Upper lobe of left lung (tissue), 6 donors: ENCODE results near the gene SNCB. TPM values are rescaled to one million over a fixed set of nuclear protein-coding genes. Genes with fewer than 3 reads are reported as not detected.
A peak's percentile ranks its signal among the peaks of the same experiment; 100 is the strongest.

Experiments used
- ATAC-seq, 2 donors: fragments of 200-7000 bp; cut with Tn5 transposase; one replicate each; pipeline ENCODE4 v1.9.1; 2022; ENCODE audit warnings: mild to moderate bottlenecking in 2 of 2, moderate library complexity in 2 of 2; ENCODE audit not compliant: low FRiP score in 2 of 2
- DNase-seq, 2 donors: peaks; one replicate each; pipeline ENCODE4 v3.0.0-alpha.2; 2019 to 2020
- H3K27ac ChIP-seq, 4 donors: fragments of 200-600 bp; sonication (generic); one replicate each; pipeline ENCODE4 v1.5.1; 2016 to 2019
- H3K27me3 ChIP-seq, 4 donors: fragments of 200-600 bp; sonication (generic); one replicate each; pipeline ENCODE4 v1.5.1; 2017 to 2019
- H3K36me3 ChIP-seq, 4 donors: fragments of 200-600 bp; sonication (generic); one replicate each; pipeline ENCODE4 v1.5.1; 2016 to 2019
- H3K4me1 ChIP-seq, 4 donors: fragments of 200-600 bp; sonication (generic); one replicate each; pipeline ENCODE4 v1.5.1; 2018 to 2019
- H3K4me3 ChIP-seq, 4 donors: fragments of 200-600 bp; sonication (generic); one replicate each; pipeline ENCODE4 v1.5.1; 2017 to 2019; ENCODE audit warnings: mild to moderate bottlenecking in 2 of 4, moderate library complexity in 1 of 4
- H3K9me3 ChIP-seq, 4 donors: fragments of 200-600 bp; sonication (generic); one replicate each; pipeline ENCODE4 v1.5.1; 2018 to 2019
- EP300 ChIP-seq, 4 donors: sonication (generic); formaldehyde crosslinking; IDR thresholded peaks; one replicate each; pipeline ENCODE4 v1.5.1; 2017; ENCODE audit warnings: antibody characterized with exemption in 4 of 4, control low read depth in 2 of 4
- POLR2A ChIP-seq, 4 donors: fragments of 450-650 bp; IDR thresholded peaks; one replicate each; pipeline ENCODE4 v1.5.1; 2016 to 2017; ENCODE audit warnings: antibody characterized with exemption in 4 of 4, mild to moderate bottlenecking in 2 of 4
- POLR2AphosphoS5 ChIP-seq, 2 donors: sonication (generic); formaldehyde crosslinking; IDR thresholded peaks; one replicate each; pipeline ENCODE4 v1.5.1; 2017; ENCODE audit warnings: antibody characterized with exemption in 2 of 2
- WGBS, 2 donors: methylation state at CpG; one replicate each; pipeline ENCODE4 v1.1.5; 2017 to 2018; 5-methylcytosine and 5-hydroxymethylcytosine counted together
- total RNA-seq, 6 donors: library from RNA; depleted of rRNA in 4 of 6; stranded (reverse); fragments of >200 nt in 4 of 6; gene quantifications; one replicate each; pipeline versions ENCODE4 v1.1.0 to v1.2.1, GENCODE V29; 2016 to 2021
- TF ChIP-seq, protein P1 (sequence below), 6 experiments: fragments of 450-650 bp in 4 of 6; fragments of 200-600 bp in 2 of 6; sonication (generic) in 2 of 6; IDR thresholded peaks; one replicate each; pipeline ENCODE4 v1.5.1; 2016 to 2019; ENCODE audit warnings: antibody characterized with exemption in 6 of 6
- donor health status: DM: no; HTN: no; CAD: no; lungs with moderate emphysema.
- donor health status: DM: no; HTN: yes; CAD: no; lungs with severe emphysema.

The SNCB gene
- total RNA-seq: not detected

DNA sequence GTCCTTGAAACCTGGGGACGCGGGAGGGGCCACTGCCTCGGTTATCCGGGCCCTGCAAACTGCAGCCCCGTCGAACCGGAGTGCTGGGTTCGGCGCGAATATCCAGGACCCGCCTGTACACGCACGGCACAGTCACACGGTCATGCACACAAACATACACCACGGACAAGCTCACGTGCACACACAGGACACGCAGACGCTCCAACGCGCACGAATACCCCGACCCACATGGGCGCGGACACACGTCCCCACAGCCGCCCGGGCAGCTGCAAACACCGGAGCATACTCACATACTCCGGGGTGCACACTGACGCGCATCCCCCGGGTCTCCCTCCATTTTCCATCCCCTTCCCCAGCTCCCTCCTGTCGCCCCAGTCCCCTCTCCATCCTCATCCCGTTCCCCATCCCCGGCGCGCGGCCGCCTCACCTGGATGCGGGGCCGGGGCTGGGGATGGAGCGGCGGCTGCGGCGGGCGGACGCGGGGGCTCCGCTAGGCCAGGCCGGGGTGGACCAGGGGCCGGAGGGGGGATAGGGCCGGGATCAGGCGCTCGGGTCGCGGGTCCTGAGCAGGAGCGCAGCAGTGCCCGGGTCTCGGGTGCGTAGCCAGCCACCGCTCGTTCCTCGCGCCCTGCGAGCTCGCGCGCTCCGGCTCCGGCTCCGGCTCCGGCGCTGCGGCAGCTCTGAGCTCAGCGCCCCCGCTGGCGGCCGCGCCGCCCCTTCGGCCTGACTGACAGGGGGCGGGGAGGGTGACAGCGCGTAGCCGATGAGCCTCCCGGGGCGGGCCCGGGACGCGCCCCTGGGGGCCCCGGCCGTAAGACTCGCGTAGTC lies at the start of gene SNCB, which contains the start of gene EIF4E1B:
Gene SNCB (minus strand): TSS at position 682 of the 828 bp plus-strand sequence. CDS start 880 bp downstream, outside the sequence.
Gene EIF4E1B (plus strand): TSS at position 823 of the 828 bp plus-strand sequence. CDS start 12,113 bp downstream, outside the sequence.
- Histone ChIP-seq H3K4me1 (peaks cover 12 to 18% (median 13%) of the 10 kb centered on the region in 4 donors), H3K27ac (no peak within 1 kb of the TSS), H3K4me3 (peak within 1 kb of the TSS in 3 of 4 donors; percentile 26 to 42 (median 32)), H3K27me3 (peaks cover 0 to 43% (median 23%) of the 10 kb centered on the region in 4 donors), H3K36me3 (no peaks in the 10 kb centered on the region), H3K9me3 (no peaks in the 10 kb centered on the region)
- WGBS, 2 donors: 1 to 4% methylated on average over 12 to 57 of the region's 94 CpGs
- ATAC-seq (peak in 1 of 2 donors; percentile 70), DNase-seq (peak in 1 of 2 donors; percentile 90)
- TF ChIP-seq EP300 (IDR thresholded peaks at IDR 0.05) (no peak), POLR2AphosphoS5 (IDR thresholded peaks at IDR 0.05) (no peak), POLR2A (IDR thresholded peaks at IDR 0.05) (no peak)
- TF ChIP-seq, protein P1, sequence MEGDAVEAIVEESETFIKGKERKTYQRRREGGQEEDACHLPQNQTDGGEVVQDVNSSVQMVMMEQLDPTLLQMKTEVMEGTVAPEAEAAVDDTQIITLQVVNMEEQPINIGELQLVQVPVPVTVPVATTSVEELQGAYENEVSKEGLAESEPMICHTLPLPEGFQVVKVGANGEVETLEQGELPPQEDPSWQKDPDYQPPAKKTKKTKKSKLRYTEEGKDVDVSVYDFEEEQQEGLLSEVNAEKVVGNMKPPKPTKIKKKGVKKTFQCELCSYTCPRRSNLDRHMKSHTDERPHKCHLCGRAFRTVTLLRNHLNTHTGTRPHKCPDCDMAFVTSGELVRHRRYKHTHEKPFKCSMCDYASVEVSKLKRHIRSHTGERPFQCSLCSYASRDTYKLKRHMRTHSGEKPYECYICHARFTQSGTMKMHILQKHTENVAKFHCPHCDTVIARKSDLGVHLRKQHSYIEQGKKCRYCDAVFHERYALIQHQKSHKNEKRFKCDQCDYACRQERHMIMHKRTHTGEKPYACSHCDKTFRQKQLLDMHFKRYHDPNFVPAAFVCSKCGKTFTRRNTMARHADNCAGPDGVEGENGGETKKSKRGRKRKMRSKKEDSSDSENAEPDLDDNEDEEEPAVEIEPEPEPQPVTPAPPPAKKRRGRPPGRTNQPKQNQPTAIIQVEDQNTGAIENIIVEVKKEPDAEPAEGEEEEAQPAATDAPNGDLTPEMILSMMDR (IDR thresholded peaks at IDR 0.05): no peak

DNA sequence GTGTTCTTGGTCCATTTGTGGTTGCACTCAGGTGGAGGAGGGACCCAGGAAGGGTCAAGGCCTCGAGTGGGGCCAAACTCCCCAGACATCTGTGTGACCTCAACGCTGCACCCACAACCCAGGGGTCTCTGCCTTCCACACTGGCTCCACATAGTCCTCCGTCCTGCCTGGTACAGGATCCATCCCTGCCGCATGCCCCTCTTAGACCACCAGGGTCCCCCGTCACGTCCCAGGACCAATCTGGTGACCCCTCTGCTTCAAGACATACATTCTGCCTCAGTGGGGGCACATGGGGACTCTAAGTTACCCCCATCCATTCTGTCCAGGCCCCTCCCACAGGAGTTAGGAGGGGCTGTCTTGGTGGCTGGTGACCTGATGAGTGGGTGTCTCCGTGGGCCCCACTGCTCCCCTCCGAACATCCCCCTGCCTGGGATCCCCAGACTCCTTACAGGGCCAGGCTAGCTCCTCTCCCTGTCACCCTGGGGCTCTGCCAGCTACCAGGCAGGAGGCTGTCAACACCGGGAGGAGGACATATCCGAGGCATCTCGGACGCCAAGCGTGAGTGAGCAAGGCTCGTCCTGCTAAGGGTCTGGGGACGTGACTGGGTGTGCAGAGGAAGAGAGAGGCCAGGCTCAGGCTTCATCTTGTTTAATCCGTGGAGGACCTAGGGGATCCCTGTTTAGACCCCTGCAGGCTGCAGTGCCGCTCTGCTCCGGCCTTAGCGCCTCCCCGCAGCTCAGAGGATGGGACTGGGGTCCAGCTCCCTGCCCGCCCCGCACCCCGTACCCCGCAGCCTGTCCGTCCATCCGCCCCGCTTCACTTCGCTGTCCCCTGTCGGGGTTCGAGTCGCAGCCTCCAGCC lies 49.3 kb upstream of the SNCB start:
- DNase-seq (no peak), ATAC-seq (no peak)
- Histone ChIP-seq H3K4me3 (no peak overlapping the region), H3K9me3 (peaks cover 0 to under 1% (median 0%) of the 10 kb centered on the region in 4 donors), H3K36me3 (no peaks in the 10 kb centered on the region), H3K27me3 (peaks cover 0 to 13% (median 6%) of the 10 kb centered on the region in 4 donors), H3K27ac (no peak overlapping the region), H3K4me1 (peaks cover 0 to 9% (median 0%) of the 10 kb centered on the region in 4 donors)
- WGBS, 2 donors: 47 to 59% methylated on average over 16 of the region's 31 CpGs
- no peak for TF ChIP-seq POLR2A (IDR thresholded peaks at IDR 0.05)
- TF ChIP-seq EP300 (IDR thresholded peaks at IDR 0.05): no peak
- TF ChIP-seq, protein P1 (IDR thresholded peaks at IDR 0.05): no peak
- peak in 1 of 2 donors; percentile 46 for TF ChIP-seq POLR2AphosphoS5 (IDR thresholded peaks at IDR 0.05)

DNA sequence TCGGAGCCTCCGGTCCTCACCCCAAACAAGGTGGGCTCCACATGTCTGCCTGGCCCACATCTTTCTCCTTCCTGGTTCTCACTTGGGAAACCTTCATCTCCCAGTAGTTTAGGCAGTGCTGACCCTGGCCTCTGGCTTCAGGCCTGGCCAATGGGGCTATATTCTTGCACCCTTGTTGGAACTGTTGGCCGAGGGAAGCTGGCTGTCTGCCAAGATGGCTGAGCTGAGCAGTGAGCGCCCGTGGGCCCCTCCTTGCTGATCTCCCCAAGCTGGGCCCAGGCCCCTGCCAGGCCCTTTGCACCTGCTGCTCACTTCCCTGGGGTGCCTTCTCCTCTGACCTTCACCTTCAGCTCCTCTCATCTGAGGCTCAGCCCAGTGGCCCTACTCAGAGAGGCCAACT lies 48.2 kb upstream of the SNCB start:
- no peak overlapping the region for H3K4me3 ChIP-seq
- H3K27me3 ChIP-seq: peaks cover 0 to 13% (median 6%) of the 10 kb centered on the region in 4 donors
- no peak for TF ChIP-seq EP300 (IDR thresholded peaks at IDR 0.05)
- TF ChIP-seq POLR2AphosphoS5 (IDR thresholded peaks at IDR 0.05): no peak
- TF ChIP-seq, protein P1 (IDR thresholded peaks at IDR 0.05): no peak
- no peak for TF ChIP-seq POLR2A (IDR thresholded peaks at IDR 0.05)
- H3K4me1 ChIP-seq: peaks cover 0 to 9% (median 0%) of the 10 kb centered on the region in 4 donors
- ATAC-seq: no peak
- H3K9me3 ChIP-seq: no peaks in the 10 kb centered on the region
- DNase-seq: no peak
- WGBS, 2 donors: 73 to 89% methylated on average over 2 to 5 of the region's 5 CpGs
- H3K36me3 ChIP-seq: no peaks in the 10 kb centered on the region
- no peak overlapping the region for H3K27ac ChIP-seq

DNA sequence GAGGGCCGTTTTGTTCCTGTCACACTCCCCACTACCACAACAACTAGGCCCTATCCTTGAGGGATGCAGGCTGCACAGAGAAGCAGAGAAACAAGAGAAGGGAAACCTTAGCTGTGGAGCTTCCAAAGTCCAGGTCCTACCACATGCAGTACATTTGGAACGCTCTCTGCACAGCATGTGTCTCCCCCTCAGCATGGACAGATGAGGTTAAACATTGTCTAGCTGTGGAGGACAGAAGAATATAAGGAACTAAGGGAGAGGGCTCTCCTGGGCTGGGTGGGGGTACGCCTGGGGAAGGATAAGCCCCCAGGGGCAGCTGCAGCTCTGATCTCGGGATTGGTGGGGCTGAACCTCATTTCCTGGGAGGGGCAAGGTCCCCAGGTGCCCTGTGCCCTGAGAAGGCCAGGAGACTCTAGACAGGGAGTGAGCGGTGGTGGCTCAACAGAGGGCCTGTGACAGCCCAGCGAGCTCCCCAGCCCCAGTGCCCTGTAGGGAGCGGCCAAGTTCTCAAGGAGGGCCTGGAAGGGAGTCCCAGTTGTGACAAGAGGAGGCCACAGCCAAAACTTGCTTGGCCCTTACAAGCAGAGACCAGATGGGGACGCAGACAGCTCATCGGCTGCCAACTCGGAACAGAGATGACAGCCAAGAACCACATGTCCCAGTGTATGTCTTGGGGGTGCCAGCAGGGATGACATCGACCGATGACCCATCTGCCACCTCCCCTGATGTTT lies 47.0 kb upstream of the SNCB start:
- H3K9me3 ChIP-seq: no peaks in the 10 kb centered on the region
- H3K27me3 ChIP-seq: peaks cover 0 to 13% (median 6%) of the 10 kb centered on the region in 4 donors
- 76 to 85% methylated on average over 12 of the region's 12 CpGs for WGBS, 2 donors

More for the DNA sequence above, 47.0 kb upstream of the SNCB start:
- no peak overlapping the region for H3K27ac ChIP-seq
- TF ChIP-seq POLR2A (IDR thresholded peaks at IDR 0.05) (no peak), POLR2AphosphoS5 (IDR thresholded peaks at IDR 0.05) (no peak), EP300 (IDR thresholded peaks at IDR 0.05) (no peak)
- TF ChIP-seq, protein P1 (IDR thresholded peaks at IDR 0.05): no peak
- DNase-seq: no peak
- no peaks in the 10 kb centered on the region for H3K36me3 ChIP-seq
- no peak for ATAC-seq
- peaks cover 0 to 9% (median 0%) of the 10 kb centered on the region in 4 donors for H3K4me1 ChIP-seq
- no peak overlapping the region for H3K4me3 ChIP-seq
